ENCODE results near the gene TPSG1.

DNA sequence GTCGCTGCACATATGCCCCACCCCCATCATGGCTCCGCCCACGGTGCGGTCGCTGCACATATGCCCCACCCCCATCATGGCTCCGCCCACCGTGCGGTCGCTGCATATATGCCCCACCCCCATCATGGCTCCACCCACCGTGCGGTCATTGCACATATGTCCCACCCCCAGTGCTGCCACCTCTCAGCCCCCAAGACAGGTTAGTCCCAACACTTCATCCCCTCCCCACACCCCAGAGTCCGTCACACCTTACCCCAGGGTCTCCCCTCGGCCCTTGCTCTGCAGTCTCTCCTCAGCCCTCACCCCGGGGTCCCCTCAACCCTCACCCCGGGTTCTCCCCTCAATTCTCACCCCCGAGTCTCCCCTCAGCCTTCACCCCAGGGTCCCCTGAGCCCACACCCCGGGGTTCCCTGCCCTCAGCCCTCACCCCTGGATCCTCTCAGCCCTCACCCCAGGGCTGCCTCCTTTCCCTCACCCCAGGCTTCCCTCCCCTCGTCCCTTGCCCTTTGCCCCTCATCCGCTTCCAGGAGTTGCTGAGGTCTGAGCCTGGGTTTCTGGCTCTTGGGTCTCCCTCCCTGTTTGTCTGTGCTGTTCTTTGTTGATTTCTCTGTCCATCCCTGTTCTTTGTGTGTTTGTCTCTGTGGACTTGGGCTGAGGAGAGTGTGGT, 25.6 kb downstream of the TPSG1 start:
- TF ChIP-seq ISL1 (CRISPR knock-in tag; IDR thresholded peaks at IDR 0.05) (no peak), SNAI2 (CRISPR knock-in tag; IDR thresholded peaks at IDR 0.05) (no peak), ZNF8 (CRISPR knock-in tag; IDR thresholded peaks at IDR 0.05) (no peak), ZFP30 (CRISPR knock-in tag; IDR thresholded peaks at IDR 0.05) (no peak), ZNF70 (CRISPR knock-in tag; IDR thresholded peaks at IDR 0.05) (no peak), CSDC2 (CRISPR knock-in tag; IDR thresholded peaks at IDR 0.05) (no peak)
- TF ChIP-seq, protein P1, sequence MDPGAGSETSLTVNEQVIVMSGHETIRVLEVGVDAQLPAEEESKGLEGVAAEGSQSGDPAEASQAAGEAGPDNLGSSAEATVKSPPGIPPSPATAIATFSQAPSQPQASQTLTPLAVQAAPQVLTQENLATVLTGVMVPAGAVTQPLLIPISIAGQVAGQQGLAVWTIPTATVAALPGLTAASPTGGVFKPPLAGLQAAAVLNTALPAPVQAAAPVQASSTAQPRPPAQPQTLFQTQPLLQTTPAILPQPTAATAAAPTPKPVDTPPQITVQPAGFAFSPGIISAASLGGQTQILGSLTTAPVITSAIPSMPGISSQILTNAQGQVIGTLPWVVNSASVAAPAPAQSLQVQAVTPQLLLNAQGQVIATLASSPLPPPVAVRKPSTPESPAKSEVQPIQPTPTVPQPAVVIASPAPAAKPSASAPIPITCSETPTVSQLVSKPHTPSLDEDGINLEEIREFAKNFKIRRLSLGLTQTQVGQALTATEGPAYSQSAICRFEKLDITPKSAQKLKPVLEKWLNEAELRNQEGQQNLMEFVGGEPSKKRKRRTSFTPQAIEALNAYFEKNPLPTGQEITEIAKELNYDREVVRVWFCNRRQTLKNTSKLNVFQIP (CRISPR knock-in tag; IDR thresholded peaks at IDR 0.05; ENCODE audit: borderline replicate concordance, low read depth): no peak
- TF ChIP-seq, protein P2, sequence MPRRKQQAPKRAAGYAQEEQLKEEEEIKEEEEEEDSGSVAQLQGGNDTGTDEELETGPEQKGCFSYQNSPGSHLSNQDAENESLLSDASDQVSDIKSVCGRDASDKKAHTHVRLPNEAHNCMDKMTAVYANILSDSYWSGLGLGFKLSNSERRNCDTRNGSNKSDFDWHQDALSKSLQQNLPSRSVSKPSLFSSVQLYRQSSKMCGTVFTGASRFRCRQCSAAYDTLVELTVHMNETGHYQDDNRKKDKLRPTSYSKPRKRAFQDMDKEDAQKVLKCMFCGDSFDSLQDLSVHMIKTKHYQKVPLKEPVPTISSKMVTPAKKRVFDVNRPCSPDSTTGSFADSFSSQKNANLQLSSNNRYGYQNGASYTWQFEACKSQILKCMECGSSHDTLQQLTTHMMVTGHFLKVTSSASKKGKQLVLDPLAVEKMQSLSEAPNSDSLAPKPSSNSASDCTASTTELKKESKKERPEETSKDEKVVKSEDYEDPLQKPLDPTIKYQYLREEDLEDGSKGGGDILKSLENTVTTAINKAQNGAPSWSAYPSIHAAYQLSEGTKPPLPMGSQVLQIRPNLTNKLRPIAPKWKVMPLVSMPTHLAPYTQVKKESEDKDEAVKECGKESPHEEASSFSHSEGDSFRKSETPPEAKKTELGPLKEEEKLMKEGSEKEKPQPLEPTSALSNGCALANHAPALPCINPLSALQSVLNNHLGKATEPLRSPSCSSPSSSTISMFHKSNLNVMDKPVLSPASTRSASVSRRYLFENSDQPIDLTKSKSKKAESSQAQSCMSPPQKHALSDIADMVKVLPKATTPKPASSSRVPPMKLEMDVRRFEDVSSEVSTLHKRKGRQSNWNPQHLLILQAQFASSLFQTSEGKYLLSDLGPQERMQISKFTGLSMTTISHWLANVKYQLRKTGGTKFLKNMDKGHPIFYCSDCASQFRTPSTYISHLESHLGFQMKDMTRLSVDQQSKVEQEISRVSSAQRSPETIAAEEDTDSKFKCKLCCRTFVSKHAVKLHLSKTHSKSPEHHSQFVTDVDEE (CRISPR knock-in tag; IDR thresholded peaks at IDR 0.05): no peak

All from SK-N-SH treated with all-trans-retinoic acid at 6 μM for 48 hours (cell line).